Measurements from ENCODE around the gene MAPK10.

The MAPK10 gene

GRCh38 chr4:85951099-85951498 lies 408.8 kb downstream of the MAPK10 start:
- no peak for DNase-seq
- intact Hi-C loops (cut with DNase I): no loop called here

- intact Hi-C loops (cut with DNase I): no loop called here
- DNase-seq: no peak
Observed at GRCh38 chr4:85946821-85947220, 413.0 kb downstream of the MAPK10 start.

- intact Hi-C loops (cut with DNase I): no loop called here
- no peak for DNase-seq
Observed at GRCh38 chr4:85942107-85942506, 417.7 kb downstream of the MAPK10 start.

GRCh38 chr4:85940151-85940550 lies 419.7 kb downstream of the MAPK10 start:
- DNase-seq: no peak
- intact Hi-C loops (cut with DNase I): no loop called here
